Cerebellar nuclear complex (tissue), 1 donor: ENCODE measurements around the gene LDB2.
"Not testable (repeated sequence)": the region's sequence is repeated elsewhere in the genome, so short reads cannot be mapped to it uniquely, and the experiment has no call there.

Experiments used
- DNase-seq, 2 experiments: peaks; one replicate each; lab custom pipeline; 2025; lab: John Stamatoyannopoulos, UW

LDB2 gene

DNA sequence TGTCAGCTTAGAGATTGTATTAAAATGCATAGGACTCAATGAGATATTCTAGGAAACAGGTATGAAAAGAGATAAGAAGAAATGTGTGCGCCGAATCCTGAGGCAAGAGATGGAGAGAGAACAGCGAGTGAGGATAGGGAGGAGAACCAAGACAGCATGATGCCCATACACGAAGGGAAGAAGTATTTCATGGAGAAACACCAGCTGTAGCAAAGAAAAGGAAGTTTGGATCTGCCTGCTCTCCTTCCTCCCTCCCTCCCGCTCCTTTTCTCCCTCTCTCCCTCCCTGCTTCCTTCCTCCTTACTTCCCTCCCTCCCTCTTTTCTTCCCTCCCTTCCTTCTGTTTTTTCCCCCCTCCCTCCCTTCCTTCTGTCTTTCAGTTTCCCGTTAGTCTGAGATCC lies 353.6 kb downstream of the LDB2 start:
- DNase-seq = no peak

DNA sequence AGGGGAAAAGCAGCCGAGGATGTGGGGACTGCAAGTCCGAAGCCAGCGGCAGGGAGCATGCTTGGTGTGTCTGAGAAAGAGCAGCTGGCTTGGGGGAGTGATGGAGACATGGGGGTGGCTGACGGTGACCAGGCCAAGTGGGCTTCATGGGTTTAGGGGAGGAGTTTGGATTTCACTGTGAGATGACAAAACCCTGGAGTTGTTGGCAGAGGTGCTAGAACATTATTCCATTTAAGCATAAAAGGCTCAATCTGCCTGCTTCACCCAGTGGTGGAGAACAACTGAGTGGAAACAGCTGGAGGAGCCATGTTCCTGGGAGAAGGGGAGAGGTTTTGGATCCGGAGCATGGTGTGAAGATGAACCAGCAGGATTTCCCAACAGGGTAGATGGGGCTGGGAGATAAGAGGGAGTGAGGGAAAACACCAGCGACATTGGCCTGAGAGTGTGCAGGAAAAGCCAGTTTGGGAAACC lies 354.2 kb downstream of the LDB2 start:
- DNase-seq = no peak

DNA sequence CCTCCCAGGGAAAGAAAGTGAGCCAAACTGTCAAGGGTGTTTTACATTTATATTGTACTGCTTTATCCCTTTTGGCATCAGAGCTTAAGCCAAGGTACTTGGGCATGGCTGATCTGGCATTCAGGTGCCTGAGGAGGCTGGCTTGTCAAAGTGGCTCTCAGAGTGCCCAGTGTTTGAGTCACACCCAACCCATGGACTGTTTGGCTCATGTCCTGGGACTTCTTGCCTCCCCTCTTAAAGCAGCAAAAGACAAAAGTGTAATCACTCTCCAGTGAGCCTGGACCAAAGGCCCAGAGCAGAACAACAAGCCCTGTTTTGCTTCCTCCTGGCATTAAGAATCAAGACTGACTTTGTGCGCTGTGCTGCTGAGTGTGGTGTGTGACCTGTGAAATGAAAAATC lies 360.5 kb downstream of the LDB2 start:
- DNase-seq = no peak

DNA sequence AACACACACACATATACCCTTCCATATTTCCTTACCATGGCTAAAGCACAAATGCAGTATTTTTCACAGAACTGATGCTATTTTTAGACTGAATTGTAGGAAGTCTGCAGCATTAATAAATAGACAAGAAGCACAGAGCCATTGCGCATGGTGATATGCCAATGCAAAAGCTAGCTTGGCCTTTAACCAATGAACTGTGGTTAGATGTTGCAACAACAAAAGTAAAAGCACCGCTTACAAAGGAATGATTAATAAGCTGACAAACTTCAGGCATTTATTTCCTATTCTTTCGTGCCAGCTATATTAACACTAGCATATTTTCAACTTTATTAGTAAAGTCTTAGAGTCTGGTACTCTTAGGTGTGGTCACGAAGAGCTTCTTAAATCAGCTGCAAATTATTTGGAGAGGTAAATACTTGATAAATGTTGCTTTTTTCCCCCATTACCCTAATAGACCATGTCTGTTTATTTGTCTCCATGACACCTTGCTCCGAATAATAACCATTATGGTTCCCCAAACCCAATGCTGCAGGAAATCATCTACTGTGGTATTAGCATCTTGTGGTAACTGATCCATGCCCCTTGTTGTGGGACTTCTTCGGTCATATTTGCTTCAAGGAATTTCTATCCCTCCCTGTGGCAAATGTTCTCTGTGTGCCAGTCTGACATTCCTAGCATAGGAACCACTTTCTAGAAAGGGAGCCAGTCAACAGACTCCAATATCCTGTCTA lies 366.0 kb downstream of the LDB2 start:
- DNase-seq = no peak

DNA sequence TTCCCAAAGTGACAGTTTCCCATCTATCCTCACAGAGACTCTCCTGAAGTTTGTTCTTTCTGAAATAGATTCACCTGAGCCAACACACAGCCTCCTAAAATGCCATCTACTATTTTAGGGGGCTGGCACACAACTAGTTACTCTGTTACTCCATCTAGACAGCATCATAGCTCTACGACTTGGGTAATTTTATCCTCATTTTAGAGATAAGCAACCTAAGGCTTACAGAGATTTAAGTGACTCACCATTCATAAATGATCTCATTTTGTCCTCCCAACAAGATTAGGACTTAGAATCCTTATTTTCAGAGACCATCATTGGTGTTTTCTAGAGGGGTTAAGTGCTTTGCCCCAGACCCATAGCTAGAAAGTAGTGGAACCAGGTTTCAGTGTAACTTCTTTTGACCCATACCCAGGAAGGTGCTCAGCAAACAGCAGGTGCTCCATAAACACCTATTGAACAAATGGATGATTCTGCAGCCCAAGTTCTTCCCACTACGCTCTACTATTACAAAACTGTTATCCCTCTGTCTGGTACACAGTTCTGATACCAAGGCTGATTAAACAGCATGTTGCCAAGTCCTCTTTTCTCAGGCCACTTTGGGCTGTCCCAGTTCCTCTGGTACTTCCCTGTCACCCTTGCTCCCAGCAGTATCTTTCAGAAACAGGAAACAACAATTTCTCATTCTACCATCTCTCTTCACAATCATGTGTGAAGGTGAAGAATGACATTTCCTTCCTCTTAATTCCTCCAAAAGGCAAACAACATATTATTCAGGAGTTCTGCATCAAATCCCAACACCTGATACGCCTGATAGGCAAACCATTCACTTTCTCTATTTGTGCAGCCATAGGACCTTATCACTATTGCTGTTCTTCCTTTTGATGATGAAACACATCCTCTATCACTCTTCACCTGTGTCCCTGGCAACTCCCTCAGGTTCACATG lies 367.5 kb downstream of the LDB2 start:
- DNase-seq = no peak

DNA sequence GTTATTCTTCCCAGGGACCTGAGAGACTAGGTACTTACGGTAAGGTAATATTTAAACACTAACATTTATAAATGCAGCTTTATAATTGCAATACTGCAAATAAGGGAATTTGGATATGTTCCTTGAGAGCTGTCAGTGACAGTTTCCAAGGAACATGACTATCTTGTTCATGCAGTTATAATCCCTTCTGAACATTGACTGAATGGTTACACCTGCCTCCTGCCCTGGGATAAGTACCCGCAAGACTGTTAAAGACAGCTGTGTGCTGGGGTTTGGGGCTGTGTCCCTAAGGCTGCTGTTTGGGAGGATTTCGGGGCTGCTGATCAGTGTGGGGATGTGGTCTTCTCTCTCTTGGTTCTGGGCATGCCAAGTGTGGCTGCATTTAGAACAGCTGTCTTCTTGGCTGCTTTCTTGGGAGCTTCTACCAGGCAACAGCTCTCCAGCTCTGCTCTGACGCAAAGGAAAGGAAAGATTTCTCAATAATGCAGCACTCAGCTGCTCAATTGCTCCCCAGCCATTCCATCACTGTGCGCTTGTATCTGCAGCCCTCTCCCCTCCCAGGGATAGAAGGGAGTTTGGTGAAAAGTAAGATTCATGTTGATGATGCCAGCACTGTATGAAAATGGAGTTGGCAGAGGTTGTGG lies 373.4 kb downstream of the LDB2 start:
- DNase-seq = no peak

DNA sequence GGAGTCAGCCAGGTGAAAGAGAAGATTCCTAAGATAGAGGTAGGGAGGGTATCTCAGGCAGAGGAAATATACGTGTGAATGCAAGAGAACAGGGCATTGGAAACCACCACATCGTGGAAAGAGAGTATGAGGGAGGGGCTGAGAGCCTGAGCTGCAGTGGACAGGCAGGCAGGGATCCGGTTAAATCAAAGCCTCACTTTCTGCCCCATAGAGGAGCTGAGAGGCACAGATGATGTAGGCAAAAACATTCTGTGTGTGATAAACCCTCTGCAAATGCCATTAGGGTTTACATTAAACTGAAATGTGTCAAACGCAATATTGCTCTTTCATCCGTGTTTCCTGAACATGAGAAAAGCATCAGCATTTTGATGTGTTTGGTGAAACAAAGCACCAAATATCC lies 374.0 kb downstream of the LDB2 start:
- DNase-seq = no peak

DNA sequence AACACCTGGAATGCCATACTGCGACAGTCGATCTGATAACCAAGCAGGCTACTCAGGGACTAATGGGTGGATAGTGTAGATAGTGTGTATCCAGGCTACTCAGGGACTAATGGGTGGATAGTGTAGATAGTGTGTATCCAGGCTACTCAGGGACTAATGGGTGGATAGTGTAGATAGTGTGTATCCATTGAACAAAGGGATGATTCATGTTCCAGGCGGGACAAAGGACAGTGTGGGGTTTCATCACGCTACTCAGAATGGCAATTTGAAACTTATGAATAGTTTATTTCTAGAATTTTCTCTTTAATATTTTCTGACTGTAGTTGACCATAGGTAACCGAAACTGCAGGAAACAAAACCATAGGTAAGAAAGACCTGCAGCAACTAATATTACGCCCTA lies 374.9 kb downstream of the LDB2 start:
- not testable (repeated sequence) for DNase-seq

DNA sequence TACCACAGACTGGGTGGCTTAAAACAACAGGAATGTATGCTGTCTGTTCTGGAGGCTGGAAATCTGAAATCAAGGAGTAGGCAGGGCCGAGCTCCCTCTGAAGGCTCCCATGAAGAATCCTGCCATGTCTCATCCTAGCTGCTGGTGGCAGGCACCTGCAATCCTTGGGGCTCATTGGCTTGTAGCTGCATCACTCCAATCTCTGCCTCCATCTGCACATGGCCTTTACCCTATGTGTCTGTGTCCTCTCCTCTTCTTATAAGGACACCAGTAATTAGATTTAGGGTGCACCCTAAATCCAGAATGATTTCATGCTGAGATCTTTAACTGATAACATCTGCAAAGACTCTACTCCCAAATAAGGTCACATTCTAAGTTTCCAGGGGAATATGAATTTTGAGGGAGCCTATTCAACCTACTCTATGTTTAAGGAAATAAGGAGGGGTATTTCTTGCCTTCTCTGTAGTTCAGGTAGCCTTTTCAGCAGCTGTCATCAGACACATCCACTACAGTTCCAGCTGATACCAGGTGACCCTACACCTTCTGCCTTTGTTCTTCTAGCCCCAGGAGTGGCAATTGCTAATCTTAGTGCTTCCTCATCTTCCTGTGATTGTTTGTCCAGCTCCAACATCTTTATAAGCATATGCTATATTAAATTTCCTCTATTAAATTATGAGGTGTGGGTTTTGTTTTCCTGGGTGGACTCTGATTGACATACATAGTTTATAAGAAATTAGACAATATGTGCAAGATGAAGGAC lies 377.1 kb downstream of the LDB2 start:
- no peak for DNase-seq

DNA sequence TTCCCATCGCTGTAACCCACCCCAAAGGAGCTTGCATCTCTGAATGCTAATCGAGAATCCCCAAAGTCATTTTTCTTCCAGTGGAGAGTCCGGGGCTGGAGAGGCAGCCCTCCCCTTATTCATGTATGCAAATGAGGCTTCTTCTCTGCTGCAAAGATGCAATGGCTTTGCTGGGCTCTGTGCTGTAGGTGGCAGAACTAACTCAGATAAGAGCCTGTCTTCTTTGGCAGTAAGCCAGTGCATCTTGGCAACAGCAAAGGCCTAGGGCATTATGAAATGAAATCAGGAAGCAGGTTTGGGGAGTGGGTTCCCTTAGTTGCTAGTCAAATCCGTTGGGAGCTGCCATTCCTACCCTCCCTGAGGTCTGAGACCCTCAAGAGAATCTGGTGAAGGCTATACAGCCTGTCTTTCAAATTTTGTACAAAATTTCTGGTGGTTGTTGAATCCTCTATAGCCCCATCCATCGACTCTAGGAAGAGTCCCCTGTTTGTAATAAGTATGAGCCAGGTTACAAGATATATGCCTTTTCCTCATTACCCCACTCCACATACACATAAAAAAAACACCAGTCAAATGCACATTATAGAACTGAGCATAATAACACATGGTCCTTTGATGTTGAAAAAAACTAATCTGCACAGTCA lies 381.5 kb downstream of the LDB2 start:
- DNase-seq = no peak

DNA sequence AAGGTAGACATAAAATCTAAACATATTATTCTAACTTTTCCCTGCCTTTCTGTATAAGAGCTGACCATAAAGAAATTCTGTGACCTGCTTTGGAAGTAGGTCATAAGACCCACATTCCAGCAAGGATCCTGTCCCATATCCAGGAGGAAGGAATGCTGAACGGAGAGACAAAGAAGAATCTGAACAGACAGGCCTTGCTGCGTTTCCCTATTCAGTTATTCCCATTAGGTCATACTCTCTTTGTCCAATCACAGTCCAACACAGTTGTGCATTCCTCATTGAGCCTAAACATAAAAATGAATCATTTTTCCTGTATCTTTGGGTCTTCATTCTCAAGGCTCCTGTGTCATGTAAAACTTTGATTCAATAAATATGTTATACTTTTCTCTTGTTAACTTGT lies 384.6 kb downstream of the LDB2 start:
- DNase-seq = no peak

DNA sequence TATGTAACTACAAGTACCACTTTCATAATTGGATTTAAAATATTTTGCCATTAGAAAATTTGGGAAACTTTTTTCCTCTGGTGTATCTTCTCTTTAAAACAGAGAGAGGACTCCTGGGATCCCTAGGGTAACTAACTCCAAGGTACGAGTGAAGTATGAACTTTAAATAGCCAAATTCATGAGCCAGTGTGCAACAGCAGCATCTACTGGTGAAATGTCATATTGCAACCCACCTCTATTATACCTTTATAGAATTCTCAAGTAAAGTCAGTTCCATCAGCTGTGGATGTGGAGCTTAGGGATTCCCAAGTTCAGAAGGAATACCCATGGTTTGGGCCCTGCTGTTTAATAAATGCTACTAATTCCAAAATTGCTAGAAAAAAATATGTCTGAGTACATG lies 389.5 kb downstream of the LDB2 start:
- no peak for DNase-seq

DNA sequence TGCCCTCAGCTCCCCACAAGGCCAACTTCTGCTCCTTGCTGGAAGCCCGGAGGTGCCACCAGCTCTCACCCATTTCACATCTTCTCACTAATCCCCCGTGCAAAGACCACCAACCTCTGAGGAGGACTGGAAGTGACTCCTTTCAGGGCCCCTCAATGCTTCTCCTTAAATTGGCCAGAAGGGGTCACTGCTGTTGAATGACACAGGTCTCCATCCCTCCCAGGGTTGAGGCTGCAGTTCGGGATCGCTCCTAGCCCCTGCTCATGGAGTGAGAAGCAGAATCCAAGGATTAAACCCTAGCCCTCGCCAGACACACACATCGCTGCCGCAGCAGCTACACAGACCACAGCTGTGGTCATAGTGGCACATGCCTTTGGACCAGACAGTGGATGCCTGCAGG lies 392.7 kb downstream of the LDB2 start:
- no peak for DNase-seq

DNA sequence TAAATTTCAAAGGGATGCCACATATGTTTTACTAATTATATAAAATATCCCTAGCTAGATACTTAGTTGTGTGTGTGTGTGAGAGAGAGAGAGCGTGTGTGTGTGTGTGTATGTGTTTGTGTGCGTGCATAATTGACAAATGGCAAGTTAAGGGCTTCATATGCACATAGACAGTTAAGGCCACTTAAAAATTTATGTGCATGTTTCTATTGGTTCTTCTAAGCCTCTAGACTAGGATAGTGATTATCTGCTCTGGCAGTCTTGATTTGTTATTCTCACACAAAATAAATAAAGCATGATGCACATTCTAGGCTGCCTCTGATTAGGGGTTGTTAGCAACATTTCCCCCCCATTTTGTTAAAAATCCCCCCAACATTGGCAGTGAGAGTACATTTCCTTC lies 393.2 kb downstream of the LDB2 start:
- no peak for DNase-seq

DNA sequence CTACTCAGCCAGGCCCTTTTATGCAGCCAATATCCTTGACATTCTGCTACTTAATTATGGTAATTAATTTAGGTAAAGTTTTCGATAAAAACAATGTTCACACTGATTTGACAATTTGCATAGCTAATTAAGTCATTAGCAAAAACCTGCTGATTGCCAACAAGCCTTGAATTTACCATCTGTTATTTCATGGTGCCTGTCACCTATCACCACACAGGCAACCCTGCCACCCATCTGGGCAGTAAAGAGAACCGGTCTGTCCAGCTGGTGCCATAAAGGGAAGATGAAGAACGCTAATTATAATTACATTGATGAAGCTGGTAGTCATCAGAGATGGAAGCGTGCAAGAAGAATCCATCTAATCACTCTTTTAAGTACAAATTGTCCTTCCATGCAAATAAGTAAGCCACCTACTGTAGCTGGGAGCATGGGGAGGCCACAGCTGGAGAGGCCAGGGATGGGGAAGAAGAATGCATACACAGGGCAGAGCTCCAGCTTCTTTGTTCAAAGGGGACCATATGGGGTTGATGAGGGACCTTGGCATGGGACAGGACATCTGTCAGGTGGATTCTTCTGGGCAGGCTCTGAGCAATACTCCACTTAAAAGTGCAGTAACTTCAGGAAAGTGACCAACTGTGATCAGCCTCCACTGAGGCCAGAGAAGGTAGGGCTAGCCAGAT lies 394.9 kb downstream of the LDB2 start:
- DNase-seq = no peak

DNA sequence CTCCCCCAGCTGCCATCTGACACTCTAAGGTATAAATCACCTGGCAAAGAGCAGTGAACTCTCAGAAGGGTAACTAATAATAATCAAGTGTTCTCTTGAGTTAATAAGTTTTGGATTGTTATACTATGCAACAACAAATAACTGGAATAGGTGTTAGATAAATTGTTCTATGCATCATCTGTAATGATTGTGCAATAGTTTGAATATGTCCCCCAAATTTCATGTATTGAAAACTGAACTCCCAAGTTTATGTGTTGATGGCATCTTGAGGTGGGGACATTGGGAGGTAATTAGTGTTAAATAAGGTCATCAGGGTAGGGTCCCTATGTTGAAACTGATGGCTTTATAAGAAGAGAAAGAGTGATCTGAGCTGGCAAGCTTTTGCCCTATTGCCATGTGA lies 399.5 kb downstream of the LDB2 start:
- no peak for DNase-seq

DNA sequence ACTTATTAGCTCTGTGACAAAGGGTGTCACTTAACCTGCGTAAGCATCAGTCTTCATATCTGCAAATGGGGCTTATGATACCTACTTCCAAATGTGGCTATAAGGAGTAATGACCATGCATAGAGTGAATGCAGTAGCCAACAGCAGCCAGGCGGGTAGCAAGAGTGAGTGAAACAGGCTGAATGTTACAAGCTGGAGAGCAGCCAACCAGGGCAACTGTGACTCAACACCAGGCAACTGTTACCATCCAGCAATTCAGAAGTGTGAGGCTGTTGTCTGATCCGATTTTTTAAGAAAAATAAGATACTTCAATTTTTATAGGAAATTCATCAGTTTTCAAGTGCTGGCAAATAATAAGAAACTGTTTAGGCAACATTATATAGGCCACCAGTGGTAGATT lies 401.9 kb downstream of the LDB2 start:
- no peak for DNase-seq

DNA sequence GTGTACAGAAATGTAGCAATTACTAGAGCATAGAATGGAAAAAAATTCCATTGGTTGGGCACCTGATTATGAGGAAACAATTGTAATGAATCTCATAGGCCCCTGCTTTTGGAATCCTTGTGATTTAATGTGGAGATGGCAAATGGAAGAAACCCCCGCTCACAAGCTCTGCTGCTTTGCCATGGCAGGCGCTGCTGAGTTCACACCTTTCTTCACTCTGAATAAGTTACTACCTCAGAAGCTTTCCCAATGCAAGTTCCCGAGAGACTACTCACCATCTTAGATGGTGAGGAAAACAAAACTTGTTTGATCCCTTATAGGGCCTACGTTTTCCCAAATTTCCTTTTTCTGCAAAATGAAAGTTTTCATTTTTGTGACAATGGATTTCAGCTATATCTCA lies 405.6 kb downstream of the LDB2 start:
- no peak for DNase-seq

DNA sequence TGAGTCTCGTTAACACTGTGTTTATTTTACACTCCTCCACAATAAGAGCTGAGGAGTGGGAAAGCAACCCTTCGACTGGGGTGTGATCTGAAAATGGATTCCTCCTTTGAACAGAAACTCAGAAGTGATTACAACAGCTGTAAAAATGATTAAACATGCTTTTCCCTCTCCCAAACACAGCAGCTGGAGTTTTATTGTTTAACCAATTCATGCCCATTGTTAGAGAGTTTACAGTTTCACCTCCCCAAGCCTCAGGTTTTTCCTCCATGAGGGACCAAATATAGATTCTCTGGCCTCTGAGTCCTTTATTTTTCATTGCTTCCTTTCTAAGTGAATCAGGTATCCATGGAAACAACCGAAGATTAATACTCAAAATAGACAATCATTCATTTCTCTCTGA lies 409.2 kb downstream of the LDB2 start:
- no peak for DNase-seq

DNA sequence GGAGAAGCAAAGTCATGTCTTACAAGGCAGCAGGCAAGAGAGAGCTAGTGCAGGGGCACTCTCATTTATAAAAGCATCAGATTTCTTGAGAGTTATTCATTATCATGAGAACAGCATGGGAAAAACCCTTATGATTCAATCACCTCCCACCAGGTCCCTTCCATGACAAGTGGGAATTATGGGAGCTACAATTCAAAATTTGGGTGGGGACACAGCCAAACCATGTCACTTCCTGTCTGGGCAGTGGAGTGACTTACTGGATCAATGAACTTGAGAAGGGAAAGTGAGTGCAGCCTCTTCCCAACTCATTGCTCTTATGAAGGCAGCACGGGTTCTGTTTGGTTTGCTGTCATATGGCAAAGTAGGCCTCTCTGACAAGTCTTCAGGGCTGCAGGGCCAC lies 410.4 kb downstream of the LDB2 start:
- no peak for DNase-seq

DNA sequence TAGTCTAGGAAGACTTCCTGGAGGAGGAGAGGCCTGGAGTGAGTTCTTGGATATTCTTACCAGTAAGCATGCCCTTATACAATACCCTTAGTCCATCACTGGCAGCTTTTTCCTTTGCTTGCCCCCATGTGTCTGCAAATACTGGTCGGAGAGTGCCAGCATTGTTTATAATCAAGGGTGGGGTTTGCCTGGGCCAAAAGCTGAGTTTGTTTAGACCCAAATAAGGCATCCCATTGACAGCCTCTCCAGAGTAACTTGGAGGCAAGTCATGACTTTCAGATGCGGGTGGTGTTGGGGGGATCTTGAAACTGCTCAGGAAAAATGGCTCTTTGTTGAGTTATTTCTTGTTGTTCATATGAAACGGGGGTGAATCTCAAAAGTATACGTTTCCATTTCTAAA lies 413.7 kb downstream of the LDB2 start:
- DNase-seq = no peak
